ENCODE data around the gene C19orf67.
"Not testable (repeated sequence)": the region's sequence is repeated elsewhere in the genome, so short reads cannot be mapped to it uniquely, and the experiment has no call there.

The C19orf67 gene

GRCh38 chr19:14055396-14055795 is 30.2 kb downstream of the C19orf67 start:
- DNase-seq, result no peak

GRCh38 chr19:14054721-14055120 is 30.9 kb downstream of the C19orf67 start:
- DNase-seq, result no peak

- no peak for DNase-seq
Observed at GRCh38 chr19:14054099-14054498, 31.5 kb downstream of the C19orf67 start.

- DNase-seq, result no peak
Observed at GRCh38 chr19:14053500-14053899, 32.1 kb downstream of the C19orf67 start.

- DNase-seq, result no peak
Observed at GRCh38 chr19:14053032-14053431, 32.6 kb downstream of the C19orf67 start.

- DNase-seq, result no peak
Observed at GRCh38 chr19:14052470-14052869, 33.1 kb downstream of the C19orf67 start.

GRCh38 chr19:14051980-14052379 is 33.6 kb downstream of the C19orf67 start:
- DNase-seq, result no peak

- DNase-seq, result not testable (repeated sequence)
Observed at GRCh38 chr19:14050961-14051360, 34.6 kb downstream of the C19orf67 start.

- DNase-seq, result no peak
Observed at GRCh38 chr19:14050512-14050911, 35.1 kb downstream of the C19orf67 start.

- DNase-seq, result peak; percentile 80
Observed at GRCh38 chr19:14048443-14049153, 37.0 kb downstream of the C19orf67 start.

- not testable (repeated sequence) for DNase-seq
Observed at GRCh38 chr19:14047866-14048265, 37.7 kb downstream of the C19orf67 start.

- DNase-seq, result peak; percentile 47
Observed at GRCh38 chr19:14042659-14043608, 42.6 kb downstream of the C19orf67 start.

- no peak for DNase-seq
Observed at GRCh38 chr19:14039181-14039580, 46.4 kb downstream of the C19orf67 start.

- DNase-seq, result no peak
Observed at GRCh38 chr19:14035706-14036105, 49.9 kb downstream of the C19orf67 start.

GRCh38 chr19:14035159-14035558 is 50.4 kb downstream of the C19orf67 start:
- DNase-seq, result not testable (repeated sequence)

GRCh38 chr19:14033946-14034345 is 51.6 kb downstream of the C19orf67 start:
- no peak for DNase-seq

GRCh38 chr19:14031719-14032480 is 53.7 kb downstream of the C19orf67 start, which contains the start of gene IL27RA:
Gene IL27RA, plus strand, starts transcription at chr19:14031762. Its CDS starts 111 bp downstream, at chr19:14031873.
- DNase-seq, result peak; percentile 91
